Activated naive CD4-positive, alpha-beta T cell (primary cell): Measurements from ENCODE around the gene THAP7.
A peak's percentile ranks its signal among the peaks of the same experiment; 100 is the strongest.

Source experiments
- DNase-seq, 4 experiments: peaks; one replicate each; lab custom pipeline; 2025; lab: John Stamatoyannopoulos, UW

The THAP7 gene

GRCh38 chr22:20993304-20994127 is 8.4 kb downstream of the THAP7 start:
- no peak for DNase-seq

- no peak for DNase-seq
These were observed 9.2 kb downstream of the THAP7 start for GRCh38 chr22:20992456-20993303.

- DNase-seq = no peak
These were observed 9.9 kb downstream of the THAP7 start for GRCh38 chr22:20992056-20992442.

DNA sequence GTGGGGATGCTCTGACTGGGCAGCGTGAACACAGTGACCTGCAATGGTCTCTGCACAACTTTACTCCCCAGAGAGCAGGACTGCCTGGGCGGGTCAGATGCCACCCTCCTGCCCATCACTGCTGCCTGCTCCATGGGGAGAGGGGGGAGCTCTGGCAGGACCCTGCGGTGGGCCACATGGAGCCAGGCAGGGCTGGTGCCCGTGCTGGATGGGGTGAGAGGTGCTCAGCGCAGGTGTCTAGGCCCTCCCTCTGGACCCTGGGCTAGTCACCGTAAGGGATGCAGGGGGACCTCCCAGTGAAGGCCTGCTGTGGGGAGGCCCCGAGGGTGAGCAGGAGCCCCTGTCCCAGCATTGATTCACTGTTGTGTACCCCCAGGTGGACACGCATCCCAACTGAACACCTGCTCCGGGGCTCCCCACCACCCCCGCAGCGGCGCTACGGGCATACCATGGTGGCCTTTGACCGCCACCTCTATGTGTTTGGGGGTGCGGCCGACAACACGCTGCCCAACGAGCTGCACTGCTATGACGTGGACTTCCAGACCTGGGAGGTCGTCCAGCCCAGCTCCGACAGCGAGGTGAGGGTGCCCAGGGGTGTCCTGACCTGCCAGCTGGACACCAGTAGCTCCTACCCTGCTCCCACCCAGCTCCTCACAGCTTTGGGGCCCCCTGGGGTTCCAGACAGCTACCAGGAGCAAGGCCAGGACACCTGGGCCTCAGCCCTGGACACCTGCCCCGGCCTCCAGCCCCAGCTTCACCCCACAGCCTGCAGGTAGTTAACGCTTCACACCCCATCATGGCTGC is 10.5 kb downstream of the THAP7 start:
- no peak for DNase-seq

- DNase-seq = no peak
These were observed 11.4 kb downstream of the THAP7 start for GRCh38 chr22:20990184-20991180.

GRCh38 chr22:20989323-20990138 is 12.4 kb downstream of the THAP7 start:
- DNase-seq = no peak

- no peak for DNase-seq
These were observed 13.2 kb downstream of the THAP7 start for GRCh38 chr22:20988573-20989322.

DNA sequence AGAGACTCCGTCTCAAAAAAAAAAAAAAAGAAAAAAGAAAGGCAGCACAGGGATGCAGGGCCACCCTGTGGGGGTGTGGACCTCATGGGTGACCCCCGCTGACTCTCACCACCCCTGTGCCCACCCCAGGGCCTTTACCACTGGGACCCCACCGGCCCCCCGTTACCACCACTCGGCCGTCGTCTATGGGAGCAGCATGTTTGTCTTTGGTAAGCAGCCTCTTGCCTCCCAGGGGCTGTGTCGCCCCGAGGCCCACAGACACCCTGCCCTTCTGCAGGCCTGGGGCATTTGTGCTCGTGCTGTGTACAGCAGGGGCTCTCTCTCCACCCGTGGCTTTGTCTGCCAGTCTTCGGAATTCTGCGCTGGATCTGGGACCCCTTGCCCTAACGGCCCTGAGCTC is 14.5 kb downstream of the THAP7 start:
- no peak for DNase-seq

DNA sequence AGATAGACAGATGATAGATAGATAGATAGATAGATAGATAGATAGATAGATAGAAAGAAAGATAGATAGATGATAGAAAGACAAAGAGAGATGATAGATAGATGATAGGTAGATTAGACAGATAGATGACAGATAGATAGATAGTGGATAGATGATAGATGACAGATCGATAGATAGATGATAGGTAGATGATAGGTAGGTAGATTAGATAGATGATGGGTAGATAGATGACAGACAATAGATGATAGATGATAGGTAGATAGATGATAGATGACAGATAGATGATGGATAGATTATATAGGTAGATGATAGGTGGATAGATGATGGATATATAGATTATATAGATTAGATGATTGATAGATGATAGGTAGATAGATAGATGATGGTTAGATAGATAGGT is 15.6 kb downstream of the THAP7 start:
- no peak for DNase-seq

- no peak for DNase-seq
These were observed 16.2 kb downstream of the THAP7 start for GRCh38 chr22:20985720-20986119.

- DNase-seq = no peak
These were observed 18.7 kb downstream of the THAP7 start for GRCh38 chr22:20983081-20983771.

DNA sequence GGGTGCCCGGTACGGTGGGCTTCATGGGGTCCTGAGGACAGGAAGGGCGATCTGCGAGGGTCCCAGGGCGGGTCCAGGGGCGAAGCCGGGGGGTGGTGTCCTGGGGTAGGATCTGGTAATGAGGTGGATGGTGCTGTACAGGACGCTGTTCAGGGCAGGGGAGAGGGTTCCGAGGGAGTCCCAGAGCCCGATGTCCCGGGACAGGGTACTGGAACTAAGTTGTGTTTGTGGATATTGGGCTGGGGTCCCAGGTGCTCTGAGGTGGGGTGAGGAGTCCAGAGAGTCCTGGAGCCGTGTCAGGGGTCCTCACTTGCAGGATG is 19.4 kb downstream of the THAP7 start:
- no peak for DNase-seq

DNA sequence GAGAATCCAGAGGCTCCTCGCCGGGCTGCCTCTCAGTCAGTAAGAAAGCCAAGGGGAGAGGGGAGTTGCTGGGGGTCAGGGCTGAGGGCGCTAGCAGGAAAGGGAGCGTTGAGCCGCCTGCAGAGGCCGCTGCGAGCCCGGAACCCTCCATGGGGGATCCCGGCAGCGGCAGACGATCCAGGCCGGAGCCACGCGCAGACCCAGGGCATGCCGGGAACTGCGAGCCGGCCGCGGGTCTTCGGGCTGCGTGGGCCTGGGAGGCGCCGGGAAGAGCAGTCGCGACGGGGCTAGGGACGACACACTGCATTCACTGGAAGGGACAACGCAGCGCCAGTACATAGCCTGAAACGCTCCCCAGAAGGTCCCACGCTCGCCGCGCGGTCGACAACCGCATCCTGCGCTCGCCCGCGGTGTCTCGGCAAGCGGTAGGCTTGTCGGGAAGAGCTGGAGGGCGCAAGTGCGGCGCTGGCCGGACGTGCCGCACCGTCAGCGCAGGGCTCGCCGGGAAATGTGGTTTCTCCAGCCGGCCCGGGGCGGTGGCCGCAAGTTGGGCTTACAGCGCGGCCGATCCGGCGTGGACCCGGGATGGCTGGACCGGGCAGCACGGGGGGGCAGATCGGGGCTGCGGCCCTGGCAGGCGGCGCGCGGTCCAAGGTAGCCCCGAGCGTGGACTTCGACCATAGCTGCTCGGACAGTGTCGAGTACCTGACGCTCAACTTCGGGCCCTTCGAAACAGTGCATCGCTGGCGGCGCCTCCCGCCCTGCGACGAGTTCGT is 19.9 kb downstream of the THAP7 start, which contains the start of gene LZTR1:
Gene LZTR1 (plus strand): TSS at position 511 of the 776 bp plus-strand sequence. CDS start 75 bp downstream, at position 586.
- DNase-seq = peak; percentile 38 to 62 (median 52)

- DNase-seq = no peak
These were observed 20.8 kb downstream of the THAP7 start for GRCh38 chr22:20980938-20981722.

DNA sequence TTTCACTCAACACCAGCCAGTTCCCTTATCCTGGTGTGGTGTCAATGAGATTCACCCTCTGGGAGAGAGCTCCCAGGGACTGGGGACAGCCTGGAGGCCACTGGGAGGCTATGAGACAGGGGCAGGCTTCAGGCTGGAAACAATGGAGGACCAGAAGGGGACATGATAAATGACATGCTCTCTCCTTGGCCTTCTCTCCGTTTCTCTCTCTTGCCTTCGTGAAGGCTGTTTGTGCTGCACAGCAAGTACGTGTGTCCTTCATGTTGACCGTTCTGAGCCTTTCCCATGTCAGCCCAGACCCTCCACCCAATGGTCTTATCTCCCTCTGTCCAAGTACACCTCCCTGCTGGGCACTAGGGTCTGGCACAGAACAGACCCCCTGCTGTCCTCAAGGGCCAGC is 21.4 kb downstream of the THAP7 start:
- no peak for DNase-seq

GRCh38 chr22:20979940-20980453 is 21.9 kb downstream of the THAP7 start:
- no peak for DNase-seq

DNA sequence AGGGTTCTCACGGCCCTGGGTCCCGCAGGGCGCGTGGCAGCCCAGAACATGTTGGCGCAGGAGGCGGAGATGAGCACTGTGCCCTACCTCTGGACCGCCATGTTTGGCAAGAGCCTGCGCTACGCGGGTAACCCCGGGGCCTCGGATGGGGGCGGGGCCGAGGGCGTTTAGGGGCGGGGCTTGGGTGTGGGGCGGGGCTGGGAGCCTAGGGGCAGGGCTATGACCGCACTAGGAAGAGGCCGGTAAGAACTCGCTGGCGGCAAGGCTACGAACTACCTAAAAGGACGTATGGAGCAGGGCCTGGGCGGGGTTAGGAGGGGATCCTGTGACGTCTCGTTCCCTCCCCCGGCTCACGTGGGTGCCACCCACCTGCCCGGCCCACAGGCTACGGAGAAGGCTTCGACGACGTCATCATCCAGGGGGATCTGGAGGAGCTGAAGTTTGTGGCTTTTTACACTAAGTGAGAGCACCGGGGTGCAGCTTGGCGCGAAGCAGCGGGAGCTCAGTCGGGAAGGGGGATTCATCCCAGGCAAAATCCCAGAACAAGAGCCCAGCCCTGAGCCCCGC is 22.6 kb downstream of the THAP7 start:
- DNase-seq = peak in 3 of 4 experiments; percentile 33 to 56 (median 38)
